DLD1 (cell line): ENCODE data around the gene EBF4.

Experiments used
- in situ Hi-C: cut with HindIII; loops from 2 replicates; pipeline ENCODE4 v1.10.0; 2017; ENCODE audit warnings: low sequenced_read_pairs

Gene EBF4, protein sequence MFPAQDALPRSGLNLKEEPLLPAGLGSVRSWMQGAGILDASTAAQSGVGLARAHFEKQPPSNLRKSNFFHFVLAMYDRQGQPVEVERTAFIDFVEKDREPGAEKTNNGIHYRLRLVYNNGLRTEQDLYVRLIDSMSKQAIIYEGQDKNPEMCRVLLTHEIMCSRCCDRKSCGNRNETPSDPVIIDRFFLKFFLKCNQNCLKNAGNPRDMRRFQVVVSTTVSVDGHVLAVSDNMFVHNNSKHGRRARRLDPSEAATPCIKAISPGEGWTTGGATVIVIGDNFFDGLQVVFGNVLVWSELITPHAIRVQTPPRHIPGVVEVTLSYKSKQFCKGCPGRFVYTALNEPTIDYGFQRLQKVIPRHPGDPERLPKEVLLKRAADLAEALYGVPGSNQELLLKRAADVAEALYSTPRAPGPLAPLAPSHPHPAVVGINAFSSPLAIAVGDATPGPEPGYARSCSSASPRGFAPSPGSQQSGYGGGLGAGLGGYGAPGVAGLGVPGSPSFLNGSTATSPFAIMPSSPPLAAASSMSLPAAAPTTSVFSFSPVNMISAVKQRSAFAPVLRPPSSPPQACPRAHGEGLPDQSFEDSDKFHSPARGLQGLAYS

DNA sequence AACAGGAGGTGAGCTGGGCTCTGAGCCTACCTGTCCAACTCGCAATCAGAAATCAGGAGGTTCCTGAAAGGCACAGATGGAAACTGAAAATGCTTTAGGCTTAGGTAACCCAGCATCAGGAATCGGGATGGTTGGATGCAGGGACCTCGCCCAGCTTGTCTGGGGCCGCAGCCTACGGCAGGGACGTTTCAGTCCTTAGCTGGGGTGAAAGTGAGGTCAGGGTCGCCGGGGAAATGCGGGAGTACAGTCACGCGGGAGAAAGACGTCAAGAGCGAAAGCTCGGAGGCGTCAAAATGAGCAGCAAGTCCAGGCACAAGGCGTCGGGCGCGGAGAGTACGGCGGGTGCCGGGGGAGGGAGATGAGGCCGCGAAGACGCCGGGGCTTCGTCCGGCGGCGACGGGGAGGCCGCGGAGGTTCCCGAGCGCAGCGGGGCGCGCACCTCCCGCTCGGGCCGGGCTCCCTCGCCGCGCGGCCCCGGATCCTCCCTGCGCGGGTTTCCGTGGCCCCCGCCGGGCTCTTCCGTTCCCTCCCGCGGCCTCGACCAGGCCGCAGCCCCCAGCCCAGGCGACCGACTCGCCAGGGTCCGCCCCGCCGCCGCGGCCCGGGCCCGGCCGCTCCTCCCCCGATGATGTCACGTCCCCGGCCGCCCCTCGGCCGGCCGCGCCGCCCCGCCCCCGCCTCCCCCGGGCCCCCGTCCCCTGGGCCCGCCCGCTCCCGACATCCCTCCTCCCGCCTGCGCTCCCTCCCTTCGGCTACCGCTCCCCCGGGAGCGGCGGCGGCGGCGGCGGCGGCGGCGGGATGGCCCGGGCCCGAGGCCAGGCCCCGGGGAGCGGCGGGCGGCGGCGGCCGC, at the start of gene EBF4:
Gene EBF4, plus strand, starts transcription at position 745 of the 850 bp plus-strand sequence. CDS start 866 bp downstream, outside the sequence.
- in situ Hi-C loops: no loop called here

DNA sequence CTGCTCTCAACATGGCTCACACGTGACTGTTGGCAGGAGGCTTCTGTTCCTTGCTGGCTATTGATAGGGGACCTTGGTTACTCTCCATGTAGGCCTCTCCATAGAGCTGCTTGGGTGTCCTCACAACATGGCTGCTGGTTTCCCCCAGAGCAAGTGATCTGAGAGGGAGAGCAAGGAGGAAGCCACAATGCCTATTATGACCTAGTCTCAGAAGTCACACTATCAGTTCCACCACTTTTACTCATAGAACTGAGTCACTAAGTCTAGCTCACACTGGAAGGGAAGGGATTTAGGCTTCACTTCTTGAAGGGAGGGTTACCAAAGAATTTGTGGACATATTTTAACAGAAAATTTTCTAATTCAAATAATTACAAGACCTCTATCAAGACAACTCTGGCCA, 48.9 kb upstream of the EBF4 start:
- in situ Hi-C loops: no loop called here

DNA sequence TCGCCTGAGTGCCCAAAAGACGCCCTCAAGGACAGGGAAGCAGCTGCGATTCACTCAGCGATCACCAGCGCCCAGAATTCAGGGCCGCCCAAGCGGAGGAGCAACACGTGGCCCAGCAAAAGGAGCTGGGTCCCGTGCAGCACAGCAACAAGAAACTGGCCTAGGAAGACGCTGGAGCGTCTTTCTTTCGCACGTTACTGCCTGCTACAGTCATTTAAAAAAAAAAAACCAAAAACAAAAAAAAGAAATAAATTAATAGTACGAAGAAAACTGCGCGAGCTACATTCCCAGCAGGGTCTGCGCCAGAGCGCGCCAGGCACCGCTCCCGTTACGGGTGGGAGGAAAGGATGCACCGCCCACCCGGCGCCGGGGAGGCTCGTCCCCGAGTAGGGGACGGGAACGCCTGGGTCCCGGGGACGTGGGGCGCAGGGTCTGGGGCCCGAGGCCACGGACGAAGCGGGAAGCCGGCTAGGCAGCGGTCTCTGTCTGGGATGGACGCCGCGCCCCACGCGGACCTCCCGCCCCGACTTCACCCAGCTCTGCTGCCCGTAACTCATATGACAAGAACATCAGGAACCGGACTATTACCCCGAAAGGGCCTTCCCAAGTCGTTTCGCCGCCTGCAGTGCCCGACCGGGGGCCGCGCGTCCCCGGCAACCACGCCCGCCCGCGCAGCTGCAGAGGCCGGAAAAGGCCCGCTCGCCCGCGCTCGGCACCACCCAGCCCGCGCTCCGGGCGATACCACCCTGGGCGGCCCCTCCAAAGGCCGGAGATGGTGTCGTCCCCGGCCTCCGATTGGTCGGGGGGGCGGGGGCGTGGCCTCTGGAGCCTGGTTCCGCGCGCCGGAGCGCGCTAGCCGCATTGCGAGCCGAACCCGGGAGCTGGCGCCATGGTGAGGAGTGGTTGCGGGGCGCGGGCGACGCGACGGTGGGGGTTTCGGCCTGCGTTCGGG, 40.5 kb upstream of the EBF4 start, which contains the start of gene NOP56:
Gene NOP56, plus strand, starts transcription at position 861 of the 952 bp plus-strand sequence. Its CDS starts 29 bp downstream, at position 890.
- in situ Hi-C loops: no loop called here

DNA sequence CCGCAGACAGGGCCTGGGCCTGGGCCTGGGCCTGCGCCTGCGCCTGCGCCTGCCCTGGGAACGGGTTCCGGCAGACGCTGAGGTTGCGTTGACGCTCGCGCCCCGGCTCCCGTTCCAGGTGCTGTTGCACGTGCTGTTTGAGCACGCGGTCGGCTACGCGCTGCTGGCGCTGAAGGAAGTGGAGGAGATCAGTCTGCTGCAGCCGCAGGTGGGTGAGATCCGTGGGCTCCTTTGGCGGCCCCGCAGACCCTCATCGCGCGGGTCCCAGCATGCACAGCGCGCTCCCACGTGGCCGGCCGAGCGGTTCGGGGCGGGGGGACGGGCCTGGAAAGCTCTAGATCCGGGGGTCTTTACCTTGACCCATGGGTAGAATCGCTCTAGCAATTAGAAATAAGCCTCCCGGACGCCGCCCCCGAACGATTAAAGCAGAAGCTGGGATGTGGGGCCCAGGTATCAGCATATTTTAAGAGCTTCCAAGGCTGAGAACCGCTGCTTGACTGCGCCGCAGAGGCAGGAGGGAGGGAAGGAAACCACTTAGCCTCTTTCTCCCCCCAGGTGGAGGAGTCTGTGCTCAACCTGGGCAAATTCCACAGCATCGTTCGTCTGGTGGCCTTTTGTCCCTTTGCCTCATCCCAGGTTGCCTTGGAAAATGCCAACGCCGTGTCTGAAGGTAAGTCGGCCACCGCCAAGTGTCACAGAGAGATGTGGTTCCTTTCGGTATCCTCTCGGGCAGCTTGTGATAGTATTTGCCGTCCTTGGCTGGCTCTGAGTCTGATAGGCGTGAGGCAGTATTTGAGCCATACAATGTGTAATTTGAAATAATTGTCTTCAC, 39.6 kb upstream of the EBF4 start:
- in situ Hi-C loops: no loop called here

DNA sequence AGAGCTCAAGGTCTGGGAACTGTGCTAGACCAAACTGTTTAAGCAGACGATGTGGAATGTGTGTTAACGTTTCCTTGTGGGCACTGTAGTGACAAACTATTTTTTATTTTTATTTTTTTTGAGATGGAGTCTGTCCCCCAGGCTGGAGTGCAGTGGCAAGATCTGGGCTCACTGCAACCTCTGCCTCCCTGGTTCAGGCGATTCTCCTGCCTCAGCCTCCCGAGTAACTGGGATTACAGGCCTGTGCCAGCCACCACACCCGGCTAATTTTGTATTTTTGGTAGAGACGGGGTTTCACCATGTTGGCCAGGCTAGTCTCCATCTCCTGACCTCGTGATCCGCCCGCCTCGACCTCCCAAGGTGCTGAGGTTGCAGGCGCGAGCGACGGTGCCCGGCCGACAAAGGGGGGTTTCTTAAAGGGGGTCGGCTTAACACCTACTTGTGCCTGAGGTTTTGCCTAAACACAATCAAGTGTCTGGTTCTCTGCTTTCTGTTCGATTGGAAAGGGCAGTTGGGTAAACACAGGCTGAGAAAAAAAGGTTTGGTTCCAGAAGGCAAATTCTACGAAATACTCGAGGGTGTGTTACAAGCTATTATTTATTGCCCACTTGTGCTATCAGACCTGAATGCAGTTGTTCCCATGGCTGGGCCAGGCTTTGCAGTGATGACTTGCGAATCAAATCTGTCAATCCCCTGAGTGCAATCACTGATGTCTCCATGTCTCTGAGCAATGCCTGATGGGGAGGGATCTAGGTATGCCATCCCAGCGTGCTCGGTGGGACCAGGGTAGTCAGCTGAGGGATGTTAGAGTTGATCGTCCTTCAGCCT, 38.8 kb upstream of the EBF4 start:
- in situ Hi-C loops: no loop called here

DNA sequence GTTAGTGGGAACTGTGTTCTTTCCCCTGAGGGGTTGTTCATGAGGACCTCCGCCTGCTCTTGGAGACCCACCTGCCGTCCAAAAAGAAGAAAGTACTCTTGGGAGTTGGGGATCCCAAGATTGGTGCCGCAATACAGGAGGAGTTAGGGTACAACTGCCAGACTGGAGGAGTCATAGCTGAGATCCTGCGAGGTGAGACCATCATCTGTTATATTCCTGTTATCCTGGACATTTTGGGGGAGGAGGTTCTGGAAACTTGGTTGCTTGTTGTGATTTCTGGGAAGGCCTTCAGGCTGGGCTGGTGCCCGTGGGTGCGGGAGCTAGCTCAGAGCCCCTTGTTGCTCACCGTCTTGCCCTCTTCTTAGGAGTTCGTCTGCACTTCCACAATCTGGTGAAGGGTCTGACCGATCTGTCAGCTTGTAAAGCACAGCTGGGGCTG, 38.2 kb upstream of the EBF4 start:
- in situ Hi-C loops: no loop called here

DNA sequence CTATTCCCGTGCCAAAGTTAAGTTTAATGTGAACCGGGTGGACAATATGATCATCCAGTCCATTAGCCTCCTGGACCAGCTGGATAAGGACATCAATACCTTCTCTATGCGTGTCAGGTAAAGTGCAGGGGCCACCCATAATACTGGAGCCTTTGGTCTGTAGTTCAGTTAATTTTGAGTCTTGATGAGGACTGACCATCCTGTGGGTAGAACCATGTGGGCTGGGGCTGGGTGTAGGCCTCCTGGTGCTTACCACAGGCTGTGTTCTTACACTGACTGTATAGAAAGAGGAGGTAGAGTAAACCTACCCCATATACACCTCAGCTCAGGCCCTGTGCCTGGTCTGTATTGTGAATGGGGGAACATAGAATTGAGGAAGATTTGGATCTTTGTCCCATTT, 37.7 kb upstream of the EBF4 start:
- in situ Hi-C loops: no loop called here

DNA sequence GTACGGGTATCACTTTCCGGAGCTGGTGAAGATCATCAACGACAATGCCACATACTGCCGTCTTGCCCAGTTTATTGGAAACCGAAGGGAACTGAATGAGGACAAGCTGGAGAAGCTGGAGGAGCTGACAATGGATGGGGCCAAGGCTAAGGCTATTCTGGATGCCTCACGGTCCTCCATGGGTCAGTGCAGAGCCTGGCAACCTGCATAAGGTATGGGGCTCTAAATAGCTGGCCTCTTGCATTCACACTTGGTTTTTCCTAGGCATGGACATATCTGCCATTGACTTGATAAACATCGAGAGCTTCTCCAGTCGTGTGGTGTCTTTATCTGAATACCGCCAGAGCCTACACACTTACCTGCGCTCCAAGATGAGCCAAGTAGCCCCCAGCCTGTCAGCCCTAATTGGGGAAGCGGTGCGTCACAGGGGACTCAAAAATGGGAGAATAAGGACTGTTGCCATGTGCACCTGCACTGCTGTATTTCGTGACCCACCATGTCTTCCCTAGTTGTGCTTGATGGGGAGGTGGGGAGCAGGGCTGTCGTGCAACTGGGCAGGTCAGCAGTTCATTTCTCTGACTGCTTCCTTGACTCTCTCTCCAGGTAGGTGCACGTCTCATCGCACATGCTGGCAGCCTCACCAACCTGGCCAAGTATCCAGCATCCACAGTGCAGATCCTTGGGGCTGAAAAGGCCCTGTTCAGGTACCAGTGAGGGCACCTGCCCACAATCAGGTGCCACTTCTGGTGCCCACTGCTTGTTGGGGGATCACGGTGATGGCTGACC, 37.1 kb upstream of the EBF4 start:
- in situ Hi-C loops: no loop called here

DNA sequence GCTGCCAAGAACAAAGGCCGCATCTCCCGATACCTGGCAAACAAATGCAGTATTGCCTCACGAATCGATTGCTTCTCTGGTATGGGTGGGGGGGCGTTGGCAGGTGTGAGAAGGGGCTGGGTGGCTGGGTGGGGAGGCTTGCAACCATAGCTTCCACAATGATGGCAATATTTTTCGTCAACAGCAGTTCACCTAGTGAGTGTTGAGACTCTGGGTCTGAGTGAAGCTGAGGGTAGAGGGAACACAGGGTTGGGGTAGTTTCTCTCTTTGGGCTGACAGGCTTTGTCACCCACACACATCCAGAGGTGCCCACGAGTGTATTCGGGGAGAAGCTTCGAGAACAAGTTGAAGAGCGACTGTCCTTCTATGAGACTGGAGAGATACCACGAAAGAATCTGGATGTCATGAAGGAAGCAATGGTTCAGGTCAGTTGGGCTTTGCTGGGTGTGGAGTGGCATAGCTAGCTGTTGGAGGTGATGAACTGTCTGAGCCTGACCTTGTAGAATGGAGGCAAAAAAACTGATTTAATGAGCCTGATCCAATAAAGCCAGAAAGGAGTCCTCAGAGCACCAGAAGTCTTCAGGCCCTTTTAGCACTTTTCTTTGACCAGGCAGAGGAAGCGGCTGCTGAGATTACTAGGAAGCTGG, 36.0 kb upstream of the EBF4 start:
- in situ Hi-C loops: no loop called here

DNA sequence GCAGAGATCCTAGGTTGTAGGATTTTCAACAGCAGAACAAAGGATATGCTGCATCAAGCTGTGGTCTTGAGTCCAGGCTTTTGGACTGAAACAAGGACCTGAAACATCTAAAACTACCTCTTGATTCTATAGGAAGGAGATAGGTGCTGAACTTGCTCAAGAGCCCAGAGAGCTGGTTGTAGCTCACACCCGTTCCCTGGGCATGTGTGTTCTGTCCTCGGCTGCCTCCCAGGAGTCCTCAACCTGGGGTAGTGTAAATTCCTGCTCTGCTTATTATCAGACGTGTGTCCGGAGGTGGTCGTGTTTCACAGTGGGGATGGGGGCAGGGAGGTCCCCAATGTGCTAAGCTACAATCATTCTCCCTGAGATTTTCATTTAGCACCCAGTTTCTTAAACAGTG, 35.3 kb upstream of the EBF4 start:
- in situ Hi-C loops: no loop called here

DNA sequence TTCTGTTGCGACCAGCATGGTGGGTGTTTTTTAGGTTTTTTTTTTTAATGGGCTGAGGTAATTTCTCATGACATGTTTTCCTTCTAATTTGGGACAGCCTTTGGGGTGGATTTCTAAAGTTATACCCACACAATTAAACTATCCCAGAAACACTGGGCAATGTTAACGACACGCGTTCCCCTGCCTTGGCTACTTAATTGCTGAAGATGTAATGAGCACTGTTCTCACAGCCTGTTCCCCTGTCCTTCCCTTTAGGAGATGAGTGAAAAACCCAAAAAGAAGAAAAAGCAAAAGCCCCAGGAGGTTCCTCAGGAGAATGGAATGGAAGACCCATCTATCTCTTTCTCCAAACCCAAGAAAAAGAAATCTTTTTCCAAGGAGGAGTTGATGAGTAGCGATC, 34.9 kb upstream of the EBF4 start:
- in situ Hi-C loops: no loop called here

DNA sequence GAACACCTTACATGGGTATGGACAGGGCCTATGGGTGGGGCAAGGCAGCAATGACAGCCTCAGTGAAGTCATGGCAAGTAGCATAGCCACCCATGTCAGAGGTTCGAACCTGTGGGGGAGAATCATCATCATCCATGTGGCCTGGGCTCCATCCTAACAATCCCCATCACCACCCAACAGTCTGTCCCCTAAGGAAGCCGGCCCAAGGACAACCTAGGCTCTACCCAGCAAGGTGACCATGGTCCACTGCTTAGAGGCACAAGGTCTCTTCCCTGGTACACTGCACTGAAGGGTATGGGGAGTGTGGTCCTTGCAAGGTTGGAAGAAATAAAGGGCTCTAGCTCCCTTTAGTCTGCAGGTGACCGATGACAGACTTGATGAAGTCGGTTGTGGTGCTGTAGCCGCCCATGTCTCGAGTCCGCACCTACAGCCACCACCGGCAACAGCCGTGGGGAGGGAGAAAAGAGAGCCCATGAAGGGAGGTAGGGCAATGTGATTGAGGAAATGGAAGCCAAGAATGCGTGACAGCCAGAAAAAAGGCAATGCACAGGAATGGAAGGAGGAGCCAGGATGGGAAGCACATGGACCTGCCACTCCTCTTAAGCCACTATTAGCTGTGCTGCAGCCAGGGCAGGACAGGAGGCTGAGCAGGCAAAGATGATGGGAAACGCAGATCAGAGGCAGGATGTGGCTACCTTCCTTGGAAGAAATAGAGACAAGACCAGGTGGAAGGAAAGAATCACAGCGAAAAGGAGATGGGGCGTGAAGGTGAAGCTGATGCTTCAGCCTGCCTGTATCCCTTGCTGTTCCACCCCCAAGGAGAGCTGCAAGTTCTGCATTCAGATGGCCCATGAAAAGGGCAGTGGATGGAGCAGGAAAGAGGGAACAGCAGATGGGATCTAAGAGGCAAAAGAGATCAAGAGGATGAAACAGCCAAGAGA, 33.9 kb upstream of the EBF4 start:
- in situ Hi-C loops: no loop called here

DNA sequence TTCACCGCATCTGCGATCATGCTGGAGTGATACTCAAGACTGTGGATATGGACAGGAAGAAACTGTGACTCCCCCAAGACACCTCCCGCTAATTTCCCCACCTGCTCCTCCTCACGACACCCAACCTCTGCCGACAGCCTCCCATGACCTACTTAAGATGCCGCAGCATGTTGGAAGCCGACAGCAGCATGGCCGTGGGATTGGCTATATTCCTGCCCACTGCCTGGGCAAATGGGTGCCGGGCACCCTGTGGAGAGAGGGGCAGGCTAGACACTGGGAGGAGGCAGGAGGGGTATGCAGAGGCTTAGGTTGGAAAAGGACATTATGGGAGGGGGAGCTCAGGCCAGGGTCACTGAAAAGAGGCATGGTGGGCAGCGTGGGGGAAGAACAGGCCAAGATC, 33.0 kb upstream of the EBF4 start:
- in situ Hi-C loops: no loop called here

DNA sequence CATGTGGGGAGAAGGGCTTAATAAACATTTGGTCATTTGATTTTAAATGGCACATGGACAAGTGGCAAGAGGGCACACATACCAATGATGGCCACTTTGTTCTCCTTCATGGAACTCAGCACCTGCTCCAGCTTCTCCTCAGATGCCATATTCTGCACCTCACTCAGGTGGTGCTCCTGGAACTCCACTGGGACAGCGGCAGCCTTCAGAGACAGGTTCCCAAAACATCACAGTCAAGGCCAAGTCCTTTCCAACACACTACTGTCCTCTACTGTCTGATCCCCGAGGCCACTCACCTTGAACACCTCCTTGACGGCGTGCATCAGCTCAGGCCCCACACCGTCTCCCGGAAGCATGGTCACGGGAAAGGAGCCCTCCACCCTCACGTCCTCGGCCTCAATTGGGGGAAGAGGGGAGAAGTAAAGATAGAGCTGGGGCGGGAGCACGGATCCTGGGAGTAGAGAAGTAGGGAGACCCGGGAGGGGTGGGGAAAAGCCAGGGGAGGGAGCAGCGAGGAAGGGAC, 29.2 kb upstream of the EBF4 start:
- in situ Hi-C loops: no loop called here

DNA sequence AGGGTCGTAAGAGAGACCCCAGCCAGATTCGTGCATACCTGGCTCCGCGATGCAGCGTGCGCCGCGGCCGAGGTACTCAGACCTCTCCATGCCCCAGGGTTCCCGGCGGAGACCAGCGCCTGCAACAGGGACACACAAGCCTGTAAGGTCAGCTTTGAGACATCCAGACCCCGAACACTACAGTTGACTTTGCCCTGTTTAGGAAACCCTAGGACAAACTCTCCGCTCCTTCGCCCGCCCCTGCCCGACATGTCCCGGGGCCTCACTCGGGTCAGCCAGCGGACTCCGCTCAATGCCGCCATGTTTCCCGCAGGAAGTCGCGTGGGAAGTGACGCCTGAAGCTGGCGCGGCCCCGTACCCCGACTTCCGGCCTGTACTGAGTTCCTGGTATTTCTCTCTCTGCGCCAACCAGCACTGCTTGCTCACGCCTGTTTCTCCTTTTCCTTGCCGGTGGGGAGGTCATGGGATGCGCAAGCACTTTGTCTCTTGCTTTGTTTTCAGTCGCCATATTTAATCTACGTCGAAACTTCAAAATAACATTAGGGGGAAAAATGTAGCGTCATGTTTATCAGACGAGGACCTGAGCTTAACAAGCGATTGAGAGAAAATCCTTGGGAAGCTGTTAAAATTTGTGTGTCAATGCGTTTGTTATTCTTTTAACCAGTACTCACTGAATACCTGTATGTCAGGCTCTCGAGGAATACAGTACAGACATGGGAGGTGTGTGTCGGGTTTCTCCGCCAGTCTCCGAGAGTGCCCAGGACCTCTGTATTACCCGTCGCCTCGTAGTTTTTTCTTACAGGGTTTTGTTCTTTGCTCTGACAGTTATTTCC, 28.5 kb upstream of the EBF4 start, which contains the start of gene IDH3B:
Gene IDH3B, minus strand, starts transcription at position 330 of the 833 bp plus-strand sequence. Its CDS starts 28 bp downstream, at position 302.
- in situ Hi-C loops: no loop called here
